NCI-H1105 (cell line): ENCODE results near the gene ARMC12.
"Not testable (repeated sequence)": the region's sequence is repeated elsewhere in the genome, so short reads cannot be mapped to it uniquely, and the experiment has no call there.

Source experiments
- DNase-seq: peaks from one replicate; lab custom pipeline; 2025; lab: John Stamatoyannopoulos, UW

Gene ARMC12

GRCh38 chr6:35718911-35719381 is 17.9 kb upstream of the ARMC12 start:
- DNase-seq = no peak

- no peak for DNase-seq
These were observed 17.4 kb upstream of the ARMC12 start for GRCh38 chr6:35719404-35719829.

- no peak for DNase-seq
These were observed 16.8 kb upstream of the ARMC12 start for GRCh38 chr6:35719830-35720733.

GRCh38 chr6:35722121-35722761 is 14.6 kb upstream of the ARMC12 start:
- no peak for DNase-seq

GRCh38 chr6:35723587-35723986 is 13.2 kb upstream of the ARMC12 start:
- no peak for DNase-seq

- DNase-seq = no peak
These were observed 12.8 kb upstream of the ARMC12 start for GRCh38 chr6:35724059-35724458.

- DNase-seq = no peak
These were observed 12.4 kb upstream of the ARMC12 start for GRCh38 chr6:35724471-35724870.

GRCh38 chr6:35725081-35725708 is 11.6 kb upstream of the ARMC12 start:
- no peak for DNase-seq

GRCh38 chr6:35725721-35726438 is 11.0 kb upstream of the ARMC12 start:
- DNase-seq = no peak

- peak; percentile 92 for DNase-seq
These were observed 9.4 kb upstream of the ARMC12 start for GRCh38 chr6:35727231-35727934.

- DNase-seq = peak; percentile 86
These were observed 8.7 kb upstream of the ARMC12 start for GRCh38 chr6:35727935-35728682.

- no peak for DNase-seq
These were observed 7.9 kb upstream of the ARMC12 start for GRCh38 chr6:35728683-35729678.

GRCh38 chr6:35729722-35730121 is 7.1 kb upstream of the ARMC12 start:
- no peak for DNase-seq

GRCh38 chr6:35730745-35731413 is 6.0 kb upstream of the ARMC12 start:
- no peak for DNase-seq

- peak; percentile 90 for DNase-seq
These were observed 5.5 kb upstream of the ARMC12 start for GRCh38 chr6:35731414-35731735.

GRCh38 chr6:35731736-35732532 is 4.9 kb upstream of the ARMC12 start:
- peak; percentile 69 for DNase-seq

GRCh38 chr6:35733633-35734032 is 3.2 kb upstream of the ARMC12 start:
- DNase-seq = no peak

- not testable (repeated sequence) for DNase-seq
These were observed 2.5 kb upstream of the ARMC12 start for GRCh38 chr6:35734319-35734718.
